SK-N-SH treated with all-trans-retinoic acid at 6 μM for 48 hours (cell line): Measurements from ENCODE around the gene CLDN2.

Experiments used
- ARNTL ChIP-seq: fragments of 450-650 bp; formaldehyde crosslinking; IDR thresholded peaks from 2 replicates; pipeline ENCODE4 v1.5.0; 2020; ENCODE audit warnings: low read depth, mild to moderate bottlenecking, moderate library complexity, borderline replicate concordance
- CSDC2 ChIP-seq: fragments of 250-450 bp; sonication (Bioruptor Pico); IDR thresholded peaks from 2 replicates; pipeline ENCODE4 v1.5.0; 2020; ENCODE audit warnings: mild to moderate bottlenecking, moderate library complexity
- ESRRG ChIP-seq: fragments of 250-450 bp; sonication (Bioruptor Pico); IDR thresholded peaks from 2 replicates; pipeline ENCODE4 v1.6.1; 2021; ENCODE audit warnings: mild to moderate bottlenecking
- RARB ChIP-seq: fragments of 250-450 bp; sonication (Bioruptor Pico); IDR thresholded peaks from 2 replicates; pipeline ENCODE4 v1.8.0; 2021; ENCODE audit warnings: mild to moderate bottlenecking, moderate library complexity
- ZFP30 ChIP-seq: fragments of 450-650 bp; formaldehyde crosslinking; IDR thresholded peaks from 2 replicates; pipeline ENCODE4 v1.5.0; 2022; ENCODE audit warnings: mild to moderate bottlenecking, moderate library complexity

GRCh38 chrX:106905064-106905708, 15.0 kb upstream of the CLDN2 start:
- TF ChIP-seq ARNTL (CRISPR knock-in tag): no peak
- no peak for TF ChIP-seq RARB (CRISPR knock-in tag)
- TF ChIP-seq CSDC2 (CRISPR knock-in tag): no peak
- no peak for TF ChIP-seq ESRRG (CRISPR knock-in tag)
- no peak for TF ChIP-seq ZFP30 (CRISPR knock-in tag)
